ENCODE results near the gene TMEM53.

GRCh38 chr1:44609412-44609767 is 64.9 kb downstream of the TMEM53 start:
- TF ChIP-seq POLR2AphosphoS5 (IDR thresholded peaks at IDR 0.05; ENCODE audit: low read depth, low read length) (no peak), CTCF (IDR thresholded peaks at IDR 0.05) (no peak; the same call in 1 of the 2 replicates), REST (IDR thresholded peaks at IDR 0.05; ENCODE audit: insufficient read depth in 1 of 2, low read depth in 2 of 2, low read length in 1 of 2) (no peak)
